ENCODE results near the gene CPNE4.

Gene CPNE4

DNA sequence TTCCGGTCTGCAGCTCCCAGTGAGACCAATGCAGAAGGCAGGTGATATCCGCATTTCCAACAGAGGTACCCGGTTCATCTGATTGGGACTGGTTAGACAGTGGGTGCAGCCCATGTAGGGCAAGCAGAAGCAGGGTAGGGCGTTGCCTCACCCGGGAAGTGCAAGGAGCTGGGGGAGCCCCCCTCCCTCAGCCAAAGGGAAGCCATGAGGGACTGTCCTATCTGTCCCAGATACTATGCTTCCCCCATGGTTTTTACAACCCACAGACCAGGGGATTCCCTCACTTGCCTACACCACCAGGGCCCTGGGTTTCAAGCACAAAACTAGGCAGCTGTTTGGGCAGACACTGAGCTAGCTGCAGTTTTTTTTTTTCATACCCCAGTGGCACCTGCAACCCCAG is 71.8 kb downstream of the CPNE4 start:
- no peak for DNase-seq
- TF ChIP-seq POLR2A (IDR thresholded peaks at IDR 0.05; ENCODE audit: low read length) (no peak), GATA1 (IDR thresholded peaks at IDR 0.05; ENCODE audit: low read depth, low read length) (no peak)

DNA sequence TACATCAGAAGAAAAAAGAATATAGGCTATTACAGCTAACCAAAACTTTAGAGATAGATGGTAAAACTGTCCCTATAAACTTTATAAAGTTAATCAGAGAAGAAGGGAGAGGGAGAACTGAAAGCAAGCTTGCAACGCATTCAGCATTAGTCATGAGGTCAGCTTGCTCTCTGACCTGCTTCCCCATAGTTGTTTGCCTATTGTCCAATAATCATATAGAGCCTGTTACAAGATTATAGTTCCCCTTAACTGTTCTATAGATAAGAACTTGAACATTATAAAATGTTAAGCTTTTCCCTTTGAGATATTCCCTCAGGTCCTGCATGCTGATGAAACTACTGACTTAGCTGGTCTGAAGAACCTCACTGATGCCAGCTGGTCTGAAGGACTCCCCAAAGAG is 74.5 kb downstream of the CPNE4 start:
- TF ChIP-seq GATA1 (IDR thresholded peaks at IDR 0.05; ENCODE audit: low read depth, low read length) (no peak), POLR2A (IDR thresholded peaks at IDR 0.05; ENCODE audit: low read length) (no peak)
- DNase-seq, result no peak

DNA sequence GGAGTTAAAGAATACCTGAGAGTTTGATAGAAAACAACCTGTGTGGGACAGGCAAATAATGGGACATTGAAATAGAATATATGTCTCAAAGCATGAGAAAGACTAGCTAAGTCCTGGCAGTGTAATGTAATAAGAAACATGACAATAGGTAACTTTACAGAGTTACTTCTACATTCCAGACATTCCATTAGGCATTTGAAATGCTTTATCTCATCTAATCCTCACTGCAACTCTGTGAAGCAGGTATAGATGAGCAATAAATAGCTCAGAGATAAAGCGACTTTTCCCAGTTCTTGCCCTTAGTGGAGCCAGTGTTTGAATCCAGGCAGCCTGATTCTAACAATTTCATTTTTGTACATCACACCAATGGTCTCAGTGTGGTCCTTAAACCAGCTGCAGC is 76.8 kb downstream of the CPNE4 start:
- TF ChIP-seq POLR2A (IDR thresholded peaks at IDR 0.05; ENCODE audit: low read length), result no peak
- no peak for TF ChIP-seq GATA1 (IDR thresholded peaks at IDR 0.05; ENCODE audit: low read depth, low read length)
- DNase-seq, result no peak

GRCh38 chr3:131957511-131957910 is 77.3 kb downstream of the CPNE4 start:
- TF ChIP-seq GATA1 (IDR thresholded peaks at IDR 0.05; ENCODE audit: low read depth, low read length) (no peak), POLR2A (IDR thresholded peaks at IDR 0.05; ENCODE audit: low read length) (no peak)
- no peak for DNase-seq

GRCh38 chr3:131948806-131949205 is 86.0 kb downstream of the CPNE4 start:
- TF ChIP-seq POLR2A (IDR thresholded peaks at IDR 0.05; ENCODE audit: low read length) (no peak), GATA1 (IDR thresholded peaks at IDR 0.05; ENCODE audit: low read depth, low read length) (no peak)

DNA sequence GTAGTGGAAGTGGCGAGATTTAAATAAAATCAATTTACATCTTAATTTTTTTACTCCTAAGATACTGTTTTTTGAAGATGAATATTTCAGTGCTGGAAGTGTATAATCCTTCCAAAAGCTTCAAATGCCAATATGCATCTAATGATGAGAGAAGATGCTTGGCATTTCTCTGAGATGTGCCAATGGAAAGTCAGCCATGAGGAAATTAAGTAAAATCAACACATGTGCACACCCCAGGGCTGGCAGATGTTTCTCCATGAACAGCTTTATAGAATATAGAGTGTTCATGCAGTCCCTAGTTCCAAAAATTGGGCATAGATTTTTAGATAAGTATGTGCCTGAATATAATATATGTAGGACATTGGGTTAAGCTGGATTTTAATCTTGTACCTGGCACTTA is 90.1 kb downstream of the CPNE4 start:
- TF ChIP-seq POLR2A (IDR thresholded peaks at IDR 0.05; ENCODE audit: low read length) (no peak), GATA1 (IDR thresholded peaks at IDR 0.05; ENCODE audit: low read depth, low read length) (no peak)
- DNase-seq, result no peak

More at GRCh38 chr3:131948806-131949205, 86.0 kb downstream of the CPNE4 start:
- no peak for DNase-seq

DNA sequence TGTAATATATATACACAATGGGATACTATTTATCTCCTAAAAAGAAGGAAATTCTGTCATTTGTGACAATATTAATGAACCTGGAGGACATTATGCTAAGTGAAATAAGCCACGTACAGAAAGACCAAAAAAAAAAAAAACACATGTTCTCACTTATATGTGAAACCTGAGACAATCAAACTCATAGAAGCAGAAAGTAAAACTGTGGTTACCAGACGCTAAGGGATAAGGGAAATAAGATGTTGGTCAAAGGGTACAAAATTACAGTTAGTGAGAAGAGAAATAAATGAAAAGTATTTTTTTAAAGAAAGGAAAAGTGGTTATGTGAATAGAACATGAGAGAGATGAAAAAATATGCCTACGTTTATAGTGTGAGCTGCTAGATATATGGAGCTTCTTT is 101.1 kb downstream of the CPNE4 start:
- DNase-seq, result no peak
- TF ChIP-seq POLR2A (IDR thresholded peaks at IDR 0.05; ENCODE audit: low read length) (no peak), GATA1 (IDR thresholded peaks at IDR 0.05; ENCODE audit: low read depth, low read length) (no peak)

DNA sequence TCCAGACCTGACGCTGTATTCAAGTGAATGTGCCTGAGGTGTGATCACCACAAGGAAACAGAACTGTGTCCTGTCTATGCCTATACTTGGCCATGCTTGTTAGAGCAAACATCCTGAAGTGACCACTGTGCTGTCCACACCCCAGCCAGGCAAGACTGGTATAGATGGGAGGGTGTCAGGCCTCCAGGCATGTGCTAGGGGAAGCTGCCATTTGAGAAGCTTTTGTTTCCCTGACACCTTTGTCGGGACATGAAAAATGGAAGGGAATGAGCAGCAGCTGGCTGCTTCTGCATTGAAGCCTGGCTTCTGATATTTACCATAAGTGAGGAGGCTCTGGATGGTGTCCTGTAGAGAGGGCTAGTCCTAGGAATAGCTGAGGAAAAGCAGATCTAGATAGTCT is 106.2 kb downstream of the CPNE4 start:
- no peak for DNase-seq
- TF ChIP-seq POLR2A (IDR thresholded peaks at IDR 0.05; ENCODE audit: low read length) (no peak), GATA1 (IDR thresholded peaks at IDR 0.05; ENCODE audit: low read depth, low read length) (no peak)

GRCh38 chr3:131925571-131925970 is 109.2 kb downstream of the CPNE4 start:
- no peak for DNase-seq
- TF ChIP-seq POLR2A (IDR thresholded peaks at IDR 0.05; ENCODE audit: low read length) (no peak), GATA1 (IDR thresholded peaks at IDR 0.05; ENCODE audit: low read depth, low read length) (no peak)

DNA sequence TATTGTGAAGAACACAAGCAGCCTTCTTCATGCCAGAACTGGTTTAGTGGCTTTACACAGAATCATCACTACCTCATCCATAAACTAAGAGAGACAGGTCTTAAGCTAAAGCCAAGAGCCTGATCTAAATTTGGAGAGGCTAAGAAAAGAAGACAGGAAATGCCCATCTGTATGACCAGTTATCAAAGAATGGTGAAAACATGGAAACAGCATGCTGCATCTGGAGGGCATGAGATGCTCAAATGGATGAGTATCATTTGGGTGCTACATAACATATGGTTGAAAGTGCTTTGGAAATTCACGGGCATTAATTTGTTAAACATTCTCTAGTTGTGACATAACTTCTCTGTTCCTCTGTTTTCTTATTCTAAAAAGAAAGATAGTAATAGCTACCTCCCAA is 112.5 kb downstream of the CPNE4 start:
- TF ChIP-seq POLR2A (IDR thresholded peaks at IDR 0.05; ENCODE audit: low read length) (no peak), GATA1 (IDR thresholded peaks at IDR 0.05; ENCODE audit: low read depth, low read length) (no peak)
- no peak for DNase-seq

- no peak for DNase-seq
- TF ChIP-seq GATA1 (IDR thresholded peaks at IDR 0.05; ENCODE audit: low read depth, low read length) (no peak), POLR2A (IDR thresholded peaks at IDR 0.05; ENCODE audit: low read length) (no peak)
Observed at GRCh38 chr3:131917006-131917405, 117.8 kb downstream of the CPNE4 start.

DNA sequence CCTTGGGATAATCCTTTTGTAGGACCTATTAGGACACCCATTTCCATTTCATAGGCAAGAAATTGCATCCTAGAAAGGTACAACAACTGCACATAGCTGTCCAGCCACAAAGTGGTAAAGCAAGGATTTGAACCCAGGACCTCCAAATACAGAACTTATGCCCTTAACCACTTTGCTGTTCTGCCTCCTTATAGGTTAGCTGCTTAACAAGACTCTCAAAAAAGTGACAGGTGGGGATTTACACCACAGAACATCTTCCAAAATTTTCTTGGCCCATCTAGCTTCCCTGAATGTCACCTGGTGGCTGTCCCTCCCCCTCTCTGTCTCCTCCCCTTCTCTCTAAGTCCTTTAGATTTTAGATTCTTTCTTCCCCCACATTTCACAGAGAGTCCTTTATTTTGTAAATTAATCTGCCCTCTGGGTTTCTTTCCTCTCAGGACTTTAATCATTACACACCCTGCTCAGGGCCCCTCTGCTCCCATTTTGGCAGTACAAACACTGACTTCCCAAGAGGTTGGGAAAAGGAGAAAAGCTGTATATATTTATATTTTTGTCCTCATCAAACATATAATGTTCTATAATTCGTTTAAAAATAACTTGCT is 120.6 kb downstream of the CPNE4 start:
- DNase-seq, result no peak
- TF ChIP-seq GATA1 (IDR thresholded peaks at IDR 0.05; ENCODE audit: low read depth, low read length) (no peak), POLR2A (IDR thresholded peaks at IDR 0.05; ENCODE audit: low read length) (no peak)

- DNase-seq, result no peak
- TF ChIP-seq GATA1 (IDR thresholded peaks at IDR 0.05; ENCODE audit: low read depth, low read length) (no peak), POLR2A (IDR thresholded peaks at IDR 0.05; ENCODE audit: low read length) (no peak)
Observed at GRCh38 chr3:131912255-131912654, 122.6 kb downstream of the CPNE4 start.

DNA sequence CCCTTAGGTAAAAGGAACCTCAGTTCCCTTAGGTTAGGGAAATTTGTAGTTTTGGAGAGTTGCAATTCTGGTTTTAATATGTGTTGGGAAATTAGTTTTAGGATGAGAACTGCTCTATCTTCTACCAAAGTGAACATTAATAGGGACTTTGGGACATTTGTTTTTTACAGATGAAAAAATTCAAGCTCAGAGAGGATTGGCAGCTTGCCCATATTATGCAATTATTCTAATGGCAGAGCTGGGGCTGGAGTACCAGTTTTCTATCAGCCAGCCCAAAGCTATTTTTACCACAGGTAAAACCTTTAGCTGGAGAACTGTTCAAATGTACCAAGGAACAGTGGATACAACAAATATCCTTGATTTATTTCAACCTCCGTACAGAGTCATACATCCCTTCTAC is 127.0 kb downstream of the CPNE4 start:
- TF ChIP-seq POLR2A (IDR thresholded peaks at IDR 0.05; ENCODE audit: low read length), result no peak
- no peak for DNase-seq

DNA sequence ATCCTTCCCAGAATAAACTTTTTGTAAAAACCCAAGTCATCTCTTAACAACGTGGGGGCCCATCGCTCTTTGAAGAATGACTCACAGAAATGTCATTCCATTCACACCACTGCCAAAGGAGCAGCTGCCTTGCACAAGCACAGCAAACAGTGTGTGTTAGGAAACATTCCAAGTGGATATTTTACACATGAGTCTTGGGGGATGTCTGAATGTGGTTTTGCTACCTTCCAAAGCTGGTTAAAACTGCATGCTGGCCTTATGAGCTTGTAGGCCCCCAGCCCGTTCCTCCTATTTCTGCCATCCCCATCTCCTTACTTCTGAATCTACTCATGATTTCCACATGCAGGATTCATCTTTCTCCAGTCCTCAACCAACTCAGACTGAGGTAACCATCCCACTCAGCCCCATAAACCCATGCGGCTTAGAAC is 130.8 kb downstream of the CPNE4 start:
- TF ChIP-seq POLR2A (IDR thresholded peaks at IDR 0.05; ENCODE audit: low read length) (no peak), GATA1 (IDR thresholded peaks at IDR 0.05; ENCODE audit: low read depth, low read length) (no peak)
- no peak for DNase-seq

GRCh38 chr3:131901686-131902085 is 133.1 kb downstream of the CPNE4 start:
- no peak for DNase-seq
- TF ChIP-seq POLR2A (IDR thresholded peaks at IDR 0.05; ENCODE audit: low read length) (no peak), GATA1 (IDR thresholded peaks at IDR 0.05; ENCODE audit: low read depth, low read length) (no peak)

Measured in erythroblast (primary cell).